Uterus (tissue), 2 donors: ENCODE data around the gene ETHE1.

Experiments
- POLR2A ChIP-seq, 2 donors: fragments of 450-650 bp; IDR thresholded peaks; one replicate each; pipeline ENCODE4 v1.6.1; 2016; ENCODE audit warnings: antibody characterized with exemption in 2 of 2, mild to moderate bottlenecking in 1 of 2, moderate library complexity in 1 of 2
- TF ChIP-seq, protein P1 (sequence below), 4 experiments: fragments of 200-600 bp in 2 of 4; fragments of 450-650 bp in 2 of 4; sonication (generic) in 2 of 4; IDR thresholded peaks; one replicate each; pipeline ENCODE4 v1.5.1; 2016 to 2019; ENCODE audit warnings: antibody characterized with exemption in 4 of 4, mild to moderate bottlenecking in 2 of 4, moderate library complexity in 1 of 4

- TF ChIP-seq, protein P1, sequence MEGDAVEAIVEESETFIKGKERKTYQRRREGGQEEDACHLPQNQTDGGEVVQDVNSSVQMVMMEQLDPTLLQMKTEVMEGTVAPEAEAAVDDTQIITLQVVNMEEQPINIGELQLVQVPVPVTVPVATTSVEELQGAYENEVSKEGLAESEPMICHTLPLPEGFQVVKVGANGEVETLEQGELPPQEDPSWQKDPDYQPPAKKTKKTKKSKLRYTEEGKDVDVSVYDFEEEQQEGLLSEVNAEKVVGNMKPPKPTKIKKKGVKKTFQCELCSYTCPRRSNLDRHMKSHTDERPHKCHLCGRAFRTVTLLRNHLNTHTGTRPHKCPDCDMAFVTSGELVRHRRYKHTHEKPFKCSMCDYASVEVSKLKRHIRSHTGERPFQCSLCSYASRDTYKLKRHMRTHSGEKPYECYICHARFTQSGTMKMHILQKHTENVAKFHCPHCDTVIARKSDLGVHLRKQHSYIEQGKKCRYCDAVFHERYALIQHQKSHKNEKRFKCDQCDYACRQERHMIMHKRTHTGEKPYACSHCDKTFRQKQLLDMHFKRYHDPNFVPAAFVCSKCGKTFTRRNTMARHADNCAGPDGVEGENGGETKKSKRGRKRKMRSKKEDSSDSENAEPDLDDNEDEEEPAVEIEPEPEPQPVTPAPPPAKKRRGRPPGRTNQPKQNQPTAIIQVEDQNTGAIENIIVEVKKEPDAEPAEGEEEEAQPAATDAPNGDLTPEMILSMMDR (IDR thresholded peaks at IDR 0.05) = no peak
- TF ChIP-seq POLR2A (IDR thresholded peaks at IDR 0.05) = no peak
Measured at GRCh38 chr19:43461303-43461702, 65.7 kb downstream of the ETHE1 start.
